Lung (tissue), 12 donors: ENCODE data around the gene CDC25B. TPM values are rescaled to one million over a fixed set of nuclear protein-coding genes. Genes with fewer than 3 reads are reported as not detected.

Source experiments
- ATAC-seq: fragments of 200-7000 bp; cut with Tn5 transposase; one replicate; pipeline ENCODE4 v1.9.1; 2020; ENCODE audit warnings: moderate number of reproducible peaks; ENCODE audit not compliant: insufficient read depth, low FRiP score
- DNase-seq, 3 donors: peaks; one replicate each; pipeline ENCODE4 v3.0.0-alpha.2; 2013 to 2017
- H3K27ac ChIP-seq, 2 donors: one replicate each; pipeline ENCODE4 v1.5.1; 2013; ENCODE audit warnings: mild to moderate bottlenecking in 2 of 2, moderate library complexity in 2 of 2, control low read depth in 1 of 2, inconsistent platforms in 1 of 2, low read depth in 1 of 2, low read length in 1 of 2
- H3K27me3 ChIP-seq, 3 donors: one replicate each; pipeline ENCODE4 v1.5.1; 2013; ENCODE audit warnings: low read length in 2 of 3; ENCODE audit not compliant: control insufficient read depth in 3 of 3, insufficient read depth in 3 of 3
- H3K36me3 ChIP-seq, 4 donors: one replicate each; pipeline ENCODE4 v1.5.1; 2013; ENCODE audit warnings: low read length in 4 of 4, mild to moderate bottlenecking in 1 of 4, moderate library complexity in 1 of 4; ENCODE audit not compliant: control insufficient read depth in 4 of 4, insufficient read depth in 4 of 4
- H3K4me1 ChIP-seq, 5 donors: one replicate each; pipeline ENCODE4 v1.5.1; 2013; ENCODE audit warnings: low read length in 5 of 5, mild to moderate bottlenecking in 2 of 5, moderate library complexity in 1 of 5; ENCODE audit not compliant: control insufficient read depth in 5 of 5, insufficient read depth in 5 of 5
- H3K4me3 ChIP-seq: one replicate; pipeline ENCODE4 v1.5.1; 2013; ENCODE audit warnings: mild to moderate bottlenecking, control low read depth, moderate library complexity
- H3K9ac ChIP-seq, 2 donors: one replicate each; pipeline ENCODE4 v1.5.1; 2013; ENCODE audit warnings: low read length in 2 of 2, control low read depth in 1 of 2; ENCODE audit not compliant: insufficient read depth in 1 of 2
- H3K9me3 ChIP-seq, 4 donors: one replicate each; pipeline ENCODE4 v1.5.1; 2013; ENCODE audit warnings: low read length in 3 of 4, mild to moderate bottlenecking in 1 of 4, moderate library complexity in 1 of 4; ENCODE audit not compliant: control insufficient read depth in 4 of 4, insufficient read depth in 3 of 4
- WGBS, 2 donors: extraction: QIAGEN DNeasy Blood & Tissue Kit; methylation state at CpG; one replicate each; pipeline ENCODE4 v1.1.7; 2013; 5-methylcytosine and 5-hydroxymethylcytosine counted together
- polyA plus RNA-seq, 2 donors: library from polyadenylated mRNA; stranded (reverse); fragments of 200-250 nt; gene quantifications; one replicate each; pipeline ENCODE4 v1.2.1, GENCODE V29; 2013
- total RNA-seq, 2 donors: library from RNA; depleted of rRNA in 1 of 2; stranded (reverse); fragments of >200 nt in 1 of 2; gene quantifications; one replicate each; pipeline ENCODE4 v1.2.1, GENCODE V29; 2014 to 2021
- TF ChIP-seq, protein P1 (sequence below): IDR thresholded peaks from 2 replicates; pipeline ENCODE4 v1.5.1; 2012; ENCODE audit warnings: mild to moderate bottlenecking; ENCODE audit errors: control extremely low read depth, extremely low read depth
- donor health status: control.
- donor health status: control.
- donor health status: Bipolar disorder and iron deficiency.
- donor health status: healthy.
- donor health status: DM: yes; HTN: yes; CAD: no.

Gene CDC25B
- total and polyA plus RNA-seq, 4 donors, result 47.9 to 88.5 (median 67.1) TPM

DNA sequence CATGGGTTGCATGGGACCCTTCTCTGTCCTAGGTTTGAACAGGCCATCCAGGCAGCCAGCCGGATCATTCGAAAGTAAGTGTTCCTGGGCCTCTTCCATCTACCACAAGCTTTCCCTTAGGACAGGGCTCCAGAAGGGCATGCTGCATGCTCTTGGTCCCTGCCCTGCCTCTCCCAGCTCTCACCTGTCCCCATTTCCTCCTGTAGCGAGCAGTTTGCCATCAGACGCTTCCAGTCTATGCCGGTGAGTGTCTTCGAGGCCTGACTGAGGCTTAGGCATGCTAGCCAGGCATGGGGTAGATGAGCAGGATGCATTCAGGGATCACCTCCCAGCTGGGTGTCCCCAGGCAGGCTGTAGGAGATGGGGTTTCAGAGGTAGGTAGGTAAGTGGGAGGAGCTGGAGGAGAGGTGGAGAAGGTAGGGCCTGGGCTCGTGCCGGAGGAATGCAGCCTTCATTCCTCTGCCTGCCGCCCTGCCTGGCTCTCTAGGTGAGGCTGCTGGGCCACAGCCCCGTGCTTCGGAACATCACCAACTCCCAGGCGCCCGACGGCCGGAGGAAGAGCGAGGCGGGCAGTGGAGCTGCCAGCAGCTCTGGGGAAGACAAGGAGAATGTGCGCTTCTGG is 4.3 kb downstream of the CDC25B start:
- 89 to 91% methylated on average over 17 to 18 of the region's 18 CpGs for WGBS, 2 donors
- Histone ChIP-seq H3K27me3 (no peaks in the 10 kb centered on the region), H3K36me3 (peaks cover 0 to 58% (median 29%) of the 10 kb centered on the region in 4 donors), H3K9me3 (no peaks in the 10 kb centered on the region), H3K9ac (no peak overlapping the region), H3K4me3 (no peak overlapping the region), H3K27ac (peak overlapping the region in 1 of 2 donors; percentile 69), H3K4me1 (peaks cover 0 to 48% (median 14%) of the 10 kb centered on the region in 5 donors)
- TF ChIP-seq, protein P1, sequence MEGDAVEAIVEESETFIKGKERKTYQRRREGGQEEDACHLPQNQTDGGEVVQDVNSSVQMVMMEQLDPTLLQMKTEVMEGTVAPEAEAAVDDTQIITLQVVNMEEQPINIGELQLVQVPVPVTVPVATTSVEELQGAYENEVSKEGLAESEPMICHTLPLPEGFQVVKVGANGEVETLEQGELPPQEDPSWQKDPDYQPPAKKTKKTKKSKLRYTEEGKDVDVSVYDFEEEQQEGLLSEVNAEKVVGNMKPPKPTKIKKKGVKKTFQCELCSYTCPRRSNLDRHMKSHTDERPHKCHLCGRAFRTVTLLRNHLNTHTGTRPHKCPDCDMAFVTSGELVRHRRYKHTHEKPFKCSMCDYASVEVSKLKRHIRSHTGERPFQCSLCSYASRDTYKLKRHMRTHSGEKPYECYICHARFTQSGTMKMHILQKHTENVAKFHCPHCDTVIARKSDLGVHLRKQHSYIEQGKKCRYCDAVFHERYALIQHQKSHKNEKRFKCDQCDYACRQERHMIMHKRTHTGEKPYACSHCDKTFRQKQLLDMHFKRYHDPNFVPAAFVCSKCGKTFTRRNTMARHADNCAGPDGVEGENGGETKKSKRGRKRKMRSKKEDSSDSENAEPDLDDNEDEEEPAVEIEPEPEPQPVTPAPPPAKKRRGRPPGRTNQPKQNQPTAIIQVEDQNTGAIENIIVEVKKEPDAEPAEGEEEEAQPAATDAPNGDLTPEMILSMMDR, result no peak
- ATAC-seq (no peak), DNase-seq (no peak)

DNA sequence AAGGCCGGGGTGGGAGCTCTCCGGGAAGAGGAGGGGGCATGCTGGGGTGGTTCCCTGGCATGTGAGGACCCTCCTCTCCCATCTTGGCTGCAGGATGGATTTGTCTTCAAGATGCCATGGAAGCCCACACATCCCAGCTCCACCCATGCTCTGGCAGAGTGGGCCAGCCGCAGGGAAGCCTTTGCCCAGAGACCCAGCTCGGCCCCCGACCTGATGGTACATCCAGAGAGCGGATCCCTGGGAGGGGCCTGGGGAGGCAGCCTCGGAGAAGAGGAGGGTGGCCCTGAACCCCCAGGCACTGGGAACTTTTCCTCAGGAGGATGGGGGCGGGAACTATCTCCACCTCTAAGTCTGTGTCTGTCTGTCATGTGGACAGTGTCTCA is 4.8 kb downstream of the CDC25B start:
- no peak overlapping the region for H3K9ac ChIP-seq
- ATAC-seq, result no peak
- H3K27me3 ChIP-seq, result no peaks in the 10 kb centered on the region
- H3K4me3 ChIP-seq, result no peak overlapping the region
- WGBS, 2 donors, result 92 to 94% methylated on average over 7 to 8 of the region's 8 CpGs
- DNase-seq, result no peak
- no peaks in the 10 kb centered on the region for H3K9me3 ChIP-seq
- TF ChIP-seq, protein P1, result no peak
- H3K4me1 ChIP-seq, result peaks cover 0 to 48% (median 14%) of the 10 kb centered on the region in 5 donors
- H3K27ac ChIP-seq, result peak overlapping the region in 1 of 2 donors; percentile 69
- peaks cover 0 to 59% (median 31%) of the 10 kb centered on the region in 4 donors for H3K36me3 ChIP-seq

DNA sequence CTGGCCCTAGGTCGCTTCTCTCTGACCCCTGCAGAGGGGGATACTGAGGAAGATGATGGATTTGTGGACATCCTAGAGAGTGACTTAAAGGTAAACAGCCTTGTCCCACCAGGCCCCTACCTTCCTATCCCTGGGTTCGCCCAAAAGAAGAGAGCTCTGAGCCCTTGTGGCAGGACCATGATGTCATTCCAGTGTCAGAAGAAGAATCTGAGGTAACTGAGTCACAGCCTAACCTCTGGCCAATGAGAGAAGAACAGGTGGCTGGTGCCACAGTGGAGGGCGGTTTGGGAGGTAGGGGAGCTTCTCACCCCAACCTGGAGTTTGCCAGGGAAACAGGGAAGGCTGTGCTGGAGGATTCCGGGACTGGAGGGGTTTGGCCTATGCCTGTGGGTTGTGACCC is 5.2 kb downstream of the CDC25B start:
- 96 to 100% methylated on average over 4 of the region's 4 CpGs for WGBS, 2 donors
- peaks cover 0 to 59% (median 35%) of the 10 kb centered on the region in 4 donors for H3K36me3 ChIP-seq

More for the DNA sequence above, 5.2 kb downstream of the CDC25B start:
- no peaks in the 10 kb centered on the region for H3K9me3 ChIP-seq
- TF ChIP-seq, protein P1, result no peak
- H3K9ac ChIP-seq, result no peak overlapping the region
- H3K27ac ChIP-seq, result peak overlapping the region in 1 of 2 donors; percentile 69
- no peaks in the 10 kb centered on the region for H3K27me3 ChIP-seq
- ATAC-seq, result no peak
- DNase-seq, result no peak
- H3K4me3 ChIP-seq, result no peak overlapping the region
- H3K4me1 ChIP-seq, result peaks cover 0 to 50% (median 14%) of the 10 kb centered on the region in 5 donors
